GM19238 (cell line): ENCODE results near the gene RIPOR1.
"Not testable (repeated sequence)": the region's sequence is repeated elsewhere in the genome, so short reads cannot be mapped to it uniquely, and the experiment has no call there.

Source experiments
- DNase-seq: peaks from one replicate; pipeline ENCODE4 v3.0.0; 2011; ENCODE audit warnings: low spot score; ENCODE audit not compliant: insufficient read length

The RIPOR1 gene

GRCh38 chr16:67528222-67528869 is at the start of gene RIPOR1:
TSS of gene RIPOR1 (plus strand) at chr16:67528829. CDS start at chr16:67538447, 9,618 bp downstream.
- DNase-seq: no peak

GRCh38 chr16:67480833-67481560 is 47.6 kb upstream of the RIPOR1 start, which contains the start of gene ATP6V0D1:
TSS of gene ATP6V0D1 (minus strand) at chr16:67481157. CDS start at chr16:67481086, 71 bp downstream.
- peak; percentile 98 for DNase-seq

GRCh38 chr16:67481561-67482232 is 46.9 kb upstream of the RIPOR1 start:
- DNase-seq: no peak

- no peak for DNase-seq
Observed at GRCh38 chr16:67482233-67482924, 46.2 kb upstream of the RIPOR1 start.

GRCh38 chr16:67483150-67483549 is 45.5 kb upstream of the RIPOR1 start, which contains the start of gene AGRP:
TSS of gene AGRP (minus strand) at chr16:67483547. CDS start at chr16:67483398, 149 bp downstream.
- DNase-seq: no peak

- no peak for DNase-seq
Observed at GRCh38 chr16:67483731-67484525, 44.7 kb upstream of the RIPOR1 start.

GRCh38 chr16:67486805-67487204 is 41.8 kb upstream of the RIPOR1 start:
- DNase-seq: no peak

GRCh38 chr16:67487561-67487960 is 41.1 kb upstream of the RIPOR1 start:
- DNase-seq: not testable (repeated sequence)

GRCh38 chr16:67489401-67490083 is 39.1 kb upstream of the RIPOR1 start:
- no peak for DNase-seq

- no peak for DNase-seq
Observed at GRCh38 chr16:67490335-67491096, 38.1 kb upstream of the RIPOR1 start.

- DNase-seq: no peak
Observed at GRCh38 chr16:67499106-67499505, 29.5 kb upstream of the RIPOR1 start.

- no peak for DNase-seq
Observed at GRCh38 chr16:67504031-67505021, 24.3 kb upstream of the RIPOR1 start.

- DNase-seq: no peak
Observed at GRCh38 chr16:67506468-67506867, 22.2 kb upstream of the RIPOR1 start.

GRCh38 chr16:67509016-67509415 is 19.6 kb upstream of the RIPOR1 start:
- DNase-seq: no peak

- not testable (repeated sequence) for DNase-seq
Observed at GRCh38 chr16:67513892-67514291, 14.7 kb upstream of the RIPOR1 start.

GRCh38 chr16:67514382-67514828 is 14.2 kb upstream of the RIPOR1 start:
- DNase-seq: peak; percentile 58

GRCh38 chr16:67516296-67517154 is 12.1 kb upstream of the RIPOR1 start:
- no peak for DNase-seq
